Measurements from ENCODE around the gene TMEM30A. TPM values are rescaled to one million over a fixed set of nuclear protein-coding genes. Genes with fewer than 3 reads are reported as not detected.

TMEM30A gene
- total RNA-seq, 1 experiment from 2014 or later, result 36.8 TPM

- TF ChIP-seq EZH2phosphoT487 (IDR thresholded peaks at IDR 0.05; ENCODE audit: borderline replicate concordance, low read length) (no peak), CTCF (conservative IDR thresholded peaks at IDR 0.05; ENCODE audit: low read depth, low read length) (no peak), EZH2 (IDR thresholded peaks at IDR 0.05; ENCODE audit: low read length, unreplicated experiment) (no peak)
- no peak overlapping the region for H3K4me2 ChIP-seq (ENCODE audit: low read length)
- H3K9me2 ChIP-seq (replicated peaks; ENCODE audit: low read length), result no peaks in the 10 kb centered on the region
- H3K9ac ChIP-seq (ENCODE audit: low read length), result no peak overlapping the region
- H4K20me1 ChIP-seq (ENCODE audit: low read length), result no peaks in the 10 kb centered on the region
- ChIA-PET CTCF (interaction anchor here (0.6 kb wide), 2 partner anchors 200 to 880 kb away, joined by 3 read pairs; no protein-coding TSS in a partner anchor), POLR2A (ENCODE audit: unreplicated experiment) (no interaction called here)
- peaks cover 16% of the 10 kb centered on the region for H3K4me1 ChIP-seq (ENCODE audit: insufficient read depth, low read length)
- no peak overlapping the region for H3K27ac ChIP-seq (ENCODE audit: low read length)
- no peak overlapping the region for H3K4me3 ChIP-seq (ENCODE audit: low read length)
- no peaks in the 10 kb centered on the region for H3K36me3 ChIP-seq (ENCODE audit: low read depth, low read length)
- no peaks in the 10 kb centered on the region for H3K79me2 ChIP-seq (ENCODE audit: low read length)
- ATAC-seq, result no peak; the same call in 1 of the 2 replicates
- no peaks in the 10 kb centered on the region for H3K27me3 ChIP-seq (ENCODE audit: low read length)
- no peaks in the 10 kb centered on the region for H3F3A ChIP-seq (ENCODE audit: low read length, unreplicated experiment)
- BruUV-seq (replicated peaks), result no TSS peak
- no peaks in the 10 kb centered on the region for H3K9me3 ChIP-seq (ENCODE audit: low read length)
- no peak overlapping the region for H2AFZ ChIP-seq (ENCODE audit: low read length)
- no peak for DNase-seq
- intact Hi-C loops (cut with micrococcal nuclease), result no loop called here
These were observed 70.9 kb downstream of the TMEM30A start for GRCh38 chr6:75213732-75214131.

- BruUV-seq (replicated peaks), result no TSS peak
- Histone ChIP-seq H3K9ac (ENCODE audit: low read length) (no peak overlapping the region), H3K4me1 (ENCODE audit: insufficient read depth, low read length) (peaks cover 19% of the 10 kb centered on the region), H3K9me3 (ENCODE audit: low read length) (no peaks in the 10 kb centered on the region), H3K4me2 (ENCODE audit: low read length) (no peak overlapping the region), H3F3A (ENCODE audit: low read length, unreplicated experiment) (no peaks in the 10 kb centered on the region), H3K9me2 (replicated peaks; ENCODE audit: low read length) (no peaks in the 10 kb centered on the region), H3K36me3 (ENCODE audit: low read depth, low read length) (no peaks in the 10 kb centered on the region), H3K27ac (ENCODE audit: low read length) (no peak overlapping the region), H4K20me1 (ENCODE audit: low read length) (no peaks in the 10 kb centered on the region), H2AFZ (ENCODE audit: low read length) (no peak overlapping the region), H3K79me2 (ENCODE audit: low read length) (no peaks in the 10 kb centered on the region), H3K27me3 (ENCODE audit: low read length) (no peaks in the 10 kb centered on the region), H3K4me3 (ENCODE audit: low read length) (no peak overlapping the region)
- ChIA-PET POLR2A (ENCODE audit: unreplicated experiment) (no interaction called here), CTCF (interaction anchor here (0.6 kb wide), 2 partner anchors 200 to 879 kb away, joined by 3 read pairs; no protein-coding TSS in a partner anchor)
- no peak for ATAC-seq
- TF ChIP-seq CTCF (conservative IDR thresholded peaks at IDR 0.05; ENCODE audit: low read depth, low read length) (no peak), EZH2 (IDR thresholded peaks at IDR 0.05; ENCODE audit: low read length, unreplicated experiment) (no peak), EZH2phosphoT487 (IDR thresholded peaks at IDR 0.05; ENCODE audit: borderline replicate concordance, low read length) (no peak)
- no peak for DNase-seq
- intact Hi-C loops (cut with micrococcal nuclease), result no loop called here
These were observed 71.5 kb downstream of the TMEM30A start for GRCh38 chr6:75213112-75213511.

GRCh38 chr6:75211920-75212590 lies 72.5 kb downstream of the TMEM30A start:
- no peaks in the 10 kb centered on the region for H3K36me3 ChIP-seq (ENCODE audit: low read depth, low read length)
- no peaks in the 10 kb centered on the region for H3K9me2 ChIP-seq (replicated peaks; ENCODE audit: low read length)
- ChIA-PET POLR2A (ENCODE audit: unreplicated experiment) (no interaction called here), CTCF (interaction anchor here (0.7 to 1.2 kb wide), 3 partner anchors 18 to 1905 kb away, joined by 3 to 5 read pairs (median 4); no protein-coding TSS in a partner anchor)
- no TSS peak for BruUV-seq (replicated peaks)
- H3K4me1 ChIP-seq (ENCODE audit: insufficient read depth, low read length), result peaks cover 14% of the 10 kb centered on the region; the same call in 1 of the 2 replicates
- DNase-seq (peak; percentile 12), ATAC-seq (no peak)
- no peak for TF ChIP-seq EZH2 (IDR thresholded peaks at IDR 0.05; ENCODE audit: low read length, unreplicated experiment)
- no peak for TF ChIP-seq CTCF (conservative IDR thresholded peaks at IDR 0.05; ENCODE audit: low read depth, low read length)
- no peak for TF ChIP-seq EZH2phosphoT487 (IDR thresholded peaks at IDR 0.05; ENCODE audit: borderline replicate concordance, low read length)
- no peak overlapping the region for H3K27ac ChIP-seq (ENCODE audit: low read length)
- H3K9me3 ChIP-seq (ENCODE audit: low read length), result no peaks in the 10 kb centered on the region
- no peaks in the 10 kb centered on the region for H3K79me2 ChIP-seq (ENCODE audit: low read length)
- H4K20me1 ChIP-seq (ENCODE audit: low read length), result no peaks in the 10 kb centered on the region
- intact Hi-C loops (cut with micrococcal nuclease), result loop anchor here (1.0 to 2.0 kb wide), 3 partner anchors 18 to 1226 kb away; no protein-coding TSS in a partner anchor
- H3K27me3 ChIP-seq (ENCODE audit: low read length), result no peaks in the 10 kb centered on the region
- no peak overlapping the region for H2AFZ ChIP-seq (ENCODE audit: low read length)
- H3K4me3 ChIP-seq (ENCODE audit: low read length), result no peak overlapping the region
- no peaks in the 10 kb centered on the region for H3F3A ChIP-seq (ENCODE audit: low read length, unreplicated experiment)
- H3K9ac ChIP-seq (ENCODE audit: low read length), result no peak overlapping the region
- no peak overlapping the region for H3K4me2 ChIP-seq (ENCODE audit: low read length)

All from PC-3 (cell line).